Measurements from ENCODE around the gene IFNE.

Gene IFNE

GRCh38 chr9:21482213-21482612 lies at the start of gene IFNE:
Gene IFNE, minus strand, starts transcription at chr9:21482313. Its CDS starts 619 bp downstream, at chr9:21481694.
- no peak for DNase-seq

- DNase-seq = no peak
These were observed 46.2 kb upstream of the IFNE start for GRCh38 chr9:21528123-21528808.

GRCh38 chr9:21527579-21527978 lies 45.5 kb upstream of the IFNE start:
- no peak for DNase-seq

GRCh38 chr9:21525174-21525573 lies 43.1 kb upstream of the IFNE start:
- DNase-seq = no peak

- no peak for DNase-seq
These were observed 42.2 kb upstream of the IFNE start for GRCh38 chr9:21524099-21524830.

GRCh38 chr9:21523021-21524014 lies 41.2 kb upstream of the IFNE start:
- DNase-seq = no peak

- no peak for DNase-seq
These were observed 40.2 kb upstream of the IFNE start for GRCh38 chr9:21522348-21522747.

GRCh38 chr9:21521448-21521847 lies 39.3 kb upstream of the IFNE start:
- no peak for DNase-seq

GRCh38 chr9:21520501-21521228 lies 38.6 kb upstream of the IFNE start:
- DNase-seq = no peak

GRCh38 chr9:21519855-21520434 lies 37.8 kb upstream of the IFNE start:
- DNase-seq = no peak

- no peak for DNase-seq
These were observed 34.7 kb upstream of the IFNE start for GRCh38 chr9:21516796-21517195.

- DNase-seq = no peak
These were observed 31.3 kb upstream of the IFNE start for GRCh38 chr9:21513431-21513830.

GRCh38 chr9:21510806-21511205 lies 28.7 kb upstream of the IFNE start:
- no peak for DNase-seq

- no peak for DNase-seq
These were observed 25.3 kb upstream of the IFNE start for GRCh38 chr9:21507483-21507790.

GRCh38 chr9:21506626-21507482 lies 24.7 kb upstream of the IFNE start:
- DNase-seq = no peak

GRCh38 chr9:21505425-21506179 lies 23.5 kb upstream of the IFNE start:
- DNase-seq = no peak

GRCh38 chr9:21504894-21505293 lies 22.8 kb upstream of the IFNE start:
- DNase-seq = no peak

- DNase-seq = no peak
These were observed 22.0 kb upstream of the IFNE start for GRCh38 chr9:21504113-21504512.

- DNase-seq = no peak
These were observed 20.5 kb upstream of the IFNE start for GRCh38 chr9:21502586-21502985.

- DNase-seq = no peak
These were observed 17.8 kb upstream of the IFNE start for GRCh38 chr9:21499912-21500311.

GRCh38 chr9:21491756-21492155 lies 9.6 kb upstream of the IFNE start:
- DNase-seq = no peak

Measured in MV-4-11 (cell line).